GM21526 (cell line): Measurements from ENCODE around the gene GNAZ.

Experiments used
- ATAC-seq: cut with Tn5 transposase; IDR thresholded peaks from one replicate; pipeline ENCODE4 v1.9.1; 2021; ENCODE audit warnings: moderate library complexity; ENCODE audit not compliant: unreplicated experiment, low FRiP score

Gene GNAZ

GRCh38 chr22:23063539-23064380 lies 6.6 kb upstream of the GNAZ start:
- no peak for ATAC-seq

- no peak for ATAC-seq
These were observed 5.8 kb upstream of the GNAZ start for GRCh38 chr22:23064381-23065068.

- ATAC-seq, result no peak
These were observed 5.3 kb upstream of the GNAZ start for GRCh38 chr22:23065069-23065451.

- no peak for ATAC-seq
These were observed 4.7 kb upstream of the GNAZ start for GRCh38 chr22:23065495-23066122.

- ATAC-seq, result no peak
These were observed 3.9 kb upstream of the GNAZ start for GRCh38 chr22:23066200-23067022.

- ATAC-seq, result no peak
These were observed 3.2 kb upstream of the GNAZ start for GRCh38 chr22:23067023-23067650.

GRCh38 chr22:23067691-23068090 lies 2.6 kb upstream of the GNAZ start:
- no peak for ATAC-seq

- no peak for ATAC-seq
These were observed 2.1 kb upstream of the GNAZ start for GRCh38 chr22:23068096-23068831.

GRCh38 chr22:23068832-23069385 lies 1.4 kb upstream of the GNAZ start:
- ATAC-seq, result no peak

GRCh38 chr22:23069502-23070357 lies 589 bp upstream of the GNAZ start:
- ATAC-seq, result peak; percentile 74

GRCh38 chr22:23071230-23072076 lies 1.1 kb downstream of the GNAZ start:
- no peak for ATAC-seq

- no peak for ATAC-seq
These were observed 2.0 kb downstream of the GNAZ start for GRCh38 chr22:23072077-23072910.

GRCh38 chr22:23072911-23073491 lies 2.7 kb downstream of the GNAZ start:
- no peak for ATAC-seq

GRCh38 chr22:23073526-23074229 lies 3.4 kb downstream of the GNAZ start:
- ATAC-seq, result no peak

- ATAC-seq, result no peak
These were observed 4.1 kb downstream of the GNAZ start for GRCh38 chr22:23074451-23074850.

- no peak for ATAC-seq
These were observed 4.7 kb downstream of the GNAZ start for GRCh38 chr22:23075050-23075449.
